GM18909 (cell line): Measurements from ENCODE around the gene KRTAP4-1.
"Not testable (repeated sequence)": the region's sequence is repeated elsewhere in the genome, so short reads cannot be mapped to it uniquely, and the experiment has no call there.

Experiments used
- ATAC-seq: cut with Tn5 transposase; IDR thresholded peaks from one replicate; pipeline ENCODE4 v1.9.1; 2021; ENCODE audit warnings: mild to moderate bottlenecking; ENCODE audit not compliant: unreplicated experiment, poor library complexity

Gene KRTAP4-1

DNA sequence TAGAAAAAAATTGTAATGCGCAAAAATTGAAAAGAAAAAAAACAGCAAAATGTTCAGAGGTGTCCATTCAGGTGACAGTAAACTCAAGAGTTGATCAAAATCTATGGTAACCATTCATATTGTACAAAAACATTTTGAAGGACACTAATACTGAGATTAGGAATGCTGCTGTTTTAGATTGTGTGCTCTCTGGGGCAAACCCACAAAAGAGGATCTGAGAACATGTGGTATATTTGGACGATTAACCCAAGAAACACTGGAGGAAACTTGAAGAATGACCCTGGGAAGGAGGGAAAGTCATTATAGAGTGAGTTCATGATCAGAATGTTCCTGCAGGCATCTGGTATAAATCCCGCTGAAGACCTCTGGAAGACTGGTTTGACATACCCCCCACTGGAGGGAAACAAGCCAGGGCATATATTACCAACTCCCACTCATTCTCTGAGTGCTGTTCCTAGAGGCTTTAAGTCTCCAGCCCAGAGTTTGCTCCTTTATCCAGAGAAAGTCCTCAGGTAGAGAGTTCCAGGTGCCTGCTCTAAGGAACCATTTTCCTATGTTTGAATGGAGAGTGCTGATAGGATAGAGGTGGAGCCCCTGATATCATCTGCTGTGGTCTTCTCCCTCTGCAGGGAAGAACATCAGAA is 7.8 kb downstream of the KRTAP4-1 start:
- no peak for ATAC-seq

GRCh38 chr17:41171886-41172285 is 12.8 kb downstream of the KRTAP4-1 start:
- no peak for ATAC-seq

GRCh38 chr17:41168121-41168520 is 16.6 kb downstream of the KRTAP4-1 start, which contains the start of gene KRTAP4-3:
KRTAP4-3 (minus strand) TSS chr17:41168221; CDS start chr17:41168172, 49 bp downstream.
- no peak for ATAC-seq

GRCh38 chr17:41167561-41167960 is 17.1 kb downstream of the KRTAP4-1 start:
- no peak for ATAC-seq

DNA sequence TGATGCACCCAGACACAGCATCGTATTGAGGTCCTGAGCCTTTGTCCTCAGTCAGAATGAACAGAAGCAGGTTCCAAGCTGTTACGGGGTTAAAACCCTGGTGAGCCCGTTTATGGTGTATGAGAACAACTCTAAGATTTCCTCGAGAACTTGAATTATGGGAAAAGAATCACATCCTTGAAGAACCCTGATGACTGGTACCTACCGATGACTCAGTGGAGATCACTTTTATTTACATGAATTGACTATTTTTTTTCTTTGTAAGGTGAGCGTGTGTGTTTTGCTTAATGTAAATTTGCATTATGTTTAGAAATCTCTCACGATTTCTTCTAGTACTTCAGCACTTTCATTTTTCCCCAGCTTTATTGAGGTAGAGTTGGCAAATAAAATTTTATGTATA is 20.9 kb downstream of the KRTAP4-1 start:
- ATAC-seq, result no peak

DNA sequence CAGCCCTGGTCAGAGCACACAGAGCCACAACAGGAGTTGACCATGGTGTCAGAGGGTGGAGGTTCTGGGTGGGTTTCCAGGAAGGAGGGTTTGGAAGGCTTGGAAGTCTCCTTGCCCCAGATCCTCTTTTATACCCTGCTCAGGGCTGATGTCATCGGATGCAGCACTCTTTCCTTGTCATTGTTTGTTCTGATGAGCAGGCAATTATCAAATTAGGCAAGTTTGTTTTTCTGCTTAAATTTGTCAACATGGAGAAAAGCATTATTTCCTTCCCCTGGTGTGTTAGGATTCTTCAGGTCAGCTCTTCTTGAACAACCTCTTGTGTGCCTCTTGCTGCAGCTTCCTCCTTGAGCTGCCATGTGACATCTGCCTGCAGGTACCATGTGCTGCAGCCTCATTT is 24.1 kb downstream of the KRTAP4-1 start, which contains the start of gene KRTAP4-4:
TSS of gene KRTAP4-4 (minus strand) at position 101 of the 400 bp plus-strand sequence. CDS start at position 44, 57 bp downstream.
- no peak for ATAC-seq

GRCh38 chr17:41160190-41160589 is 24.5 kb downstream of the KRTAP4-1 start:
- ATAC-seq, result not testable (repeated sequence)

DNA sequence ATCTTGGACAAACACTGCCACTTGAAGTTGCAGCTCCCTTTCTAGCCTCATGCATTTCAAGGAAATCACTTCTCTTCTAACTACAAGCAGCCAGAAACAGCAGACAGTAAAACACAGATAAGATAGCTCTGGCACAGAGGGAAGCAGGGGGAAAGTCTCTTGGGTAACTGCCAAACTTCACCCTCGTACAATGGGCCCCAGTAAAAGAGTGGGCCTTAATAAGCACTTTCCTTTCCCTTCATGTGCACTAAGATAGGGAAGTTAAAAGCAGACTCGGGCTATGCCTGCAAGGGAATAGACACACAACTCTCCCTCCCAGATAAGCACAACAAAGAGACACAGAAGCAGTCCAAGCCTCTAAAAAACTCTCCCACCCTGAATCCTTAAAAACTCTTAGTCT is 30.9 kb downstream of the KRTAP4-1 start:
- no peak for ATAC-seq

GRCh38 chr17:41151525-41151924 is 33.2 kb downstream of the KRTAP4-1 start:
- ATAC-seq, result no peak

DNA sequence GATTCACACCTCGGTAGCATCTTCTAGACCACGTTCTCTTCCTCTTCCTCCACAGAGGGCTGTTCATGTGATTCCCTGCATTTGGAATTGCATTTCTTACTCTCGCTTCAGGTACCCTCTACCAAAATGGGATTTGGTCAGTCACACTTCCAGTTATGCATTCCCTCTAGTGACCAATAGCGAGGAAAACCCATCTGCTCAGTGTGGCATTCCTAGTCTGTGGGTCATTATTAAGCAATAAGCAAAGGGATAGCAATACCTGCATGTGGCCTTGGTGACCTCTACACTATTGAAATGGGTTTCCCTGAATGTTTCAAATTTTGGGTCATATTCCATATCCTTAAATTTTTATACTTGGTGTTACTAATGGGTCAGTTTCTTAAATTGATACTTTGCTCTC is 34.7 kb downstream of the KRTAP4-1 start:
- no peak for ATAC-seq

DNA sequence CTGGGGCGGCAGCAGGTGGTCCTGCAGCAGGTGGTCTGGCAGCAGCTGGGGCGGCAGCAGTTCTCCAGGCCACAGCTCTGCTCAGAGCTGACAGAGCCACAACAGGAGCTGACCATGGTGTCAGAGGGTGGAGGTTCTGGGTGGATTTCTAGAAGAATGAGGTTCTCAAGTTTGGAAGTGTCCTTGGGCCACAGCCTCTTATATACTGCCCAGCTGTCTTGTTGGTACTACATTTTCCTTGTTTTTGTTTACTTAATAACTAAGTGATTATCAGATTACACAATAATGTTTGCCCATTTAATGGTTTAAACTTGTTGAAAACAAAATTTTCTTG is 35.1 kb downstream of the KRTAP4-1 start, which contains the start of gene KRTAP4-5:
TSS of gene KRTAP4-5 (minus strand) at position 174 of the 334 bp plus-strand sequence. CDS start at position 116, 58 bp downstream.
- no peak for ATAC-seq

- ATAC-seq, result not testable (repeated sequence)
Observed at GRCh38 chr17:41148971-41149651, 35.6 kb downstream of the KRTAP4-1 start.

DNA sequence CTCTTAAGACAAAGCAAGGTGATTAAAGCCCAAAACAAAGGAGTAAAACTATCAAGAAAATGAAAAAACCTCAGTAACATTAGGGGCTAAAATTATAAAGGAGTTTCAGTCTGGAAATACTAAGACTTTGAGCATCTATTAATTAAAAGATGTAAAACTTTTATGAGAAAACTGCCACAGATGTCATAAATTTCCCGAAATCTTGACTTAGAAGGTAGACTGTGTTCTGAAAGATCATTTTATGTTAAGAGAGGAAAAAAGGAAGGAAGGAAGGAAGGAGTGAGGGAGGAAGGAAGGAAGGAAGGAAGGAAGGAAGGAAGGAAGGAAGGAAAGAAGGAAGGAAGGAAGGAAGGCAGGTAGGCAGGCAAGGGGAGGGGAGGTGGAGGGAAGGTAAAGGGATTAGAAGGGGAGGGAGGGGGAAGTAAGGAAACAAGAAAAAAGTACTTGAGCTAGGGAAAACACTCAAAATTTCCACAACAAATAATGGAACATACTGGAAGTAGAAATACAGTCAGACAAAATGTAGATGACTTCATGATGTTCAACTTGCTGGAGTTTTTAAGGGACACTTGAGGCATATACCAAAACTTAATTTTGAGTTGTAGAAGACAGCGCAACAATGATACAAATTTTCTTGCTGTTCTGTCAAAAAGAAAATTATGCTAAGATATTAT is 37.0 kb downstream of the KRTAP4-1 start:
- no peak for ATAC-seq

GRCh38 chr17:41145261-41145660 is 39.5 kb downstream of the KRTAP4-1 start:
- no peak for ATAC-seq

DNA sequence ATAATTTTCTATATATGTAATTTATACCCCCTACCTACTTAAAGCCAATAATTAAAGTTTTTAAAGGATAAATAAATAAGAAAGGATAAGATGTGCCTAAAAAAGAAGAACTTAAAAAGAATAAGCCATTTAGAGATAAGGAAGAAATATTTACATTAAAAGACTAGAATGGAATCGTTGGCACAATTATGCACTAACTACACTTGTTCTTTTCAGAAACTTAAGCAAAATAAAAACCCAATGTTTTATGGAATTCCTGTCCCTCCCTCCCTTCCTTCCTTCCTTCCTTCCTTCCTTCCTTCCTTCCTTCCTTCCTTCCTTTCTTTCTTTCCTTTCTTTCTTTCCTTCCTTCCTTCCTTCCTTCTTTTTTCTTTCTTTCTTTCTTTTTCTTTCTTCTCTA is 39.9 kb downstream of the KRTAP4-1 start:
- ATAC-seq, result no peak

DNA sequence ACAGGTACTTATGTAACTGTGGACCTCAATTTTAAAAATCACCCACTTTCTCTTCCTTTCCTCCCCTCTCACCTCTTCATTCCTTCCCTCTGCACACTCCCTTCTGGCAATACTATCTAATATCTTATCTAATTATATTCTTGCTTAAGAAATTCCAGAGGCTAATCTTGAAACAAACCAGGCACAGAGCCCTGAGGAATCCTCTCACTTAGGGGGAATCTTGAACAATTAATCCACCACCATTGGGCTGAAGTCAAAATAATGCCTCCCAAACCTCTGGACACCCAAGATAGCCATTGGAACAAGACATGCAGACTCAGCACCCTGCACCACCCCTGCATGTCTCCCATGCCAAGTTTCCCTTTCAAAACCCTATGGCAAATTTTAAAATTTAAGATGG is 43.4 kb downstream of the KRTAP4-1 start:
- no peak for ATAC-seq

DNA sequence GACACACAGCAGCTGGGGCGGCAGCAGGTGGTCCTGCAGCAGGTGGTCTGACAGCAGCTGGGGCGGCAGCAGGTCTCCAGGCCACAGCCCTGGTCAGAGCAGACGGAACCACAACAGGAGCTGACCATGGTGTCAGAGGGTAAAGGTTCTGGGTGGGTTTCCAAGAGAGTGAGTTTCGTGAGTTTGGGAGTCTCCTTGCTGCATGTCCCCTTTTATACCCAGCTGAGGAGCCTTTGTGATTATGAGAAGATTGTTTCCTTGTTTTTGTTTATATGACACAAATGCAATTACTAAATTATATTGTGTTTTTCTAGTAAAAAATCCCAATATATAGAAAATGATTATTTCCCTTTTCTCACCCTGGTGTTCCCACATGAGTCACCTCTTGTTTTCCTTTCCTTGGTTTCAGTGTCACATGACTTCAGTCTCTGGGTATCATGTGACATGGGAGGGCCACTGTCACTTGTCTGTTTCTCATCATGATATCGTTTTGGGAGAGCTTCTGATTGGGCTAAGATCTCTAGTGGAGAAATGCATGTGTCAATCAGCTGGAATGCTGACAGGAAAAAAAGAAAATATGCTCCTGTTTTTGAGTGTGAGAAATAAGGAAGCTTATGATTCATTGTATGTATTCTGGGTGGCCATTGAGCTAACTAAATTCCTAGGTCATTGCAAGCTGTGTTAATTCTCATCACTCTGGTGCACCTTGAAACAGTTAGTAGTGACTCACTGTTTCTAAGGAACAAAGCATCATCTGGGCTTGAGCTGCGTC is 44.2 kb downstream of the KRTAP4-1 start, which contains the start of gene KRTAP4-6:
TSS of gene KRTAP4-6 (minus strand) at position 185 of the 772 bp plus-strand sequence. CDS start at position 128, 57 bp downstream.
- no peak for ATAC-seq

DNA sequence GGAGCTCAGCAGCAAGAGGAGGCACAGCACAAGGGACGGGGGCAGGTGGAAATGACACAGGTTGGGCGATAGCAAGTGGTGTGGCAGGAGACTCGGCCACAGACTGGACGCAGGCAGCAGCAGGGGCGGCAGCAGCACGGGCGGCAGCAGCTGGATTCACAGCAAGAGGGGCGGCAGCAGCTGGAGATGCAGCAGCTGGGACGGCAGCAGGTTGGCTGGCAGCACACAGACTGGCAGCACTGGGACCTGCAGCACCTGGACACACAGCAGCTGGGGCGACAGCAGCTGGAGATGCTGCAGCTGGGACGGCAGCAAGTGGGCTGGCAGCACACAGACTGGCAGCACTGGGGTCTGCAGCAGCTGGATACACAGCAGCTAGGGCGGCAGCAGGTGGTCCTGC is 44.8 kb downstream of the KRTAP4-1 start:
- not testable (repeated sequence) for ATAC-seq
